HG03469 (cell line): ENCODE data around the gene NT5DC4.

ENCODE experiments used
- ATAC-seq: cut with Tn5 transposase; IDR thresholded peaks from one replicate; pipeline ENCODE4 v1.9.1; 2021; ENCODE audit warnings: mild to moderate bottlenecking, moderate library complexity, moderate number of reproducible peaks; ENCODE audit not compliant: unreplicated experiment

The NT5DC4 gene

GRCh38 chr2:112751451-112752197, 30.8 kb downstream of the NT5DC4 start:
- no peak for ATAC-seq

GRCh38 chr2:112752667-112753066, 31.8 kb downstream of the NT5DC4 start:
- no peak for ATAC-seq

- no peak for ATAC-seq
Measured at GRCh38 chr2:112754564-112754963, 33.7 kb downstream of the NT5DC4 start.

DNA sequence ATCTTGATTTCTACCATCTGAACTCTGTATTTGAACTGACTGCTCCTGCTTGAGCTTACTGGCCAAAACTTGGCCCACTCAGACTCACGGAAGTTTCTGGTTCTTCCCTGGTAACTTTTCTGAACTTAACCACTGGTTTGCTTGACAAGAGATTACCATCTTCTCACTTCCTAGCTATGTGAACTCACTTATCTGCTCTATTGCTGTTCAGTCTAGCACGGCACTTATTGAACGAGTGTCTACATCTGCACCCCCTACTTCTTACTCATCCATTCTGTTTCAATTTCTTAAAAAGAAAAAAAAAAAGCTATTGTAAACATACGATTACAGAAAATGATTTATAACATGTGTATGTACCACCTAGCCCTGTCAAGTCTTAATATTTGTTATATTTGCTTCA, 34.6 kb downstream of the NT5DC4 start:
- ATAC-seq: no peak

GRCh38 chr2:112756207-112756606, 35.4 kb downstream of the NT5DC4 start:
- no peak for ATAC-seq

DNA sequence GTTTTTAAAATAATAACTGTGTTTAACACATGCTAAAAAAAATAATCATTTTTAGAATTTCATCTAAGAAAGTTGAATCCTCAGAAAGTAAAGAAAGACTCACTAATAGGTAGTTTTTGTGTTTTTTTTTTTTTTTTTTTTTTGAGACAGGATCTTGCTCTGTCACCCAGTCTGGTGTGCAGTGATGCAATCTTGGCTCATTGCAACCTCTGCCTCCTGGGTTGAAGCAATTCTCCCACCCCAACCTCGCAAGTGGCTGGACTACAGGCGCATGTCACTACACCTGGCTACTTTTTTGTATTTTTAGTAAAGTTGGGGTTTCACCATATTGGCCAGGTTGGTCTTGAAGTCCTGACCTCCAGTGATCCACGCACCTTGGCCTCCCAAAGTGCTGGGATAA, 36.4 kb downstream of the NT5DC4 start:
- ATAC-seq: no peak

- no peak for ATAC-seq
Measured at GRCh38 chr2:112758711-112759110, 37.9 kb downstream of the NT5DC4 start.

DNA sequence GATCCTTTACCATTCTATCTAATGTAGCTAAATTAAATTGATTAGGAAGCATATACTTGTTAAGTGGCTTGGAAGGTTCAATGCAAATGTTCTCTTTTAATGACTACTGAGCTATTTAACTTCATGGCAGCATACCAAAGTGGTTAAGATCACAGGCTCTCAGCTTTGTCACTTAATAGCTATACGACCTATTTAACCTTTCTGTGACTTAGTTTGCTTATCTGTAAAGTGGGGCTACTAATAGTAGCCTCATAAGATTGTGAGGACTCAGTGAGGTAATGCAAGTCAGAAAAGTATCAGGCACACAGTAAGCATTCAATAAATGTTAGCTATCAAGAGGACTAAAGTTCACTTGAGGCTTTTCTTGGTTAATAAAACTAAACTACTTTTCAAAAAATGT, 39.3 kb downstream of the NT5DC4 start:
- no peak for ATAC-seq

- no peak for ATAC-seq
Measured at GRCh38 chr2:112762276-112762675, 41.5 kb downstream of the NT5DC4 start.

DNA sequence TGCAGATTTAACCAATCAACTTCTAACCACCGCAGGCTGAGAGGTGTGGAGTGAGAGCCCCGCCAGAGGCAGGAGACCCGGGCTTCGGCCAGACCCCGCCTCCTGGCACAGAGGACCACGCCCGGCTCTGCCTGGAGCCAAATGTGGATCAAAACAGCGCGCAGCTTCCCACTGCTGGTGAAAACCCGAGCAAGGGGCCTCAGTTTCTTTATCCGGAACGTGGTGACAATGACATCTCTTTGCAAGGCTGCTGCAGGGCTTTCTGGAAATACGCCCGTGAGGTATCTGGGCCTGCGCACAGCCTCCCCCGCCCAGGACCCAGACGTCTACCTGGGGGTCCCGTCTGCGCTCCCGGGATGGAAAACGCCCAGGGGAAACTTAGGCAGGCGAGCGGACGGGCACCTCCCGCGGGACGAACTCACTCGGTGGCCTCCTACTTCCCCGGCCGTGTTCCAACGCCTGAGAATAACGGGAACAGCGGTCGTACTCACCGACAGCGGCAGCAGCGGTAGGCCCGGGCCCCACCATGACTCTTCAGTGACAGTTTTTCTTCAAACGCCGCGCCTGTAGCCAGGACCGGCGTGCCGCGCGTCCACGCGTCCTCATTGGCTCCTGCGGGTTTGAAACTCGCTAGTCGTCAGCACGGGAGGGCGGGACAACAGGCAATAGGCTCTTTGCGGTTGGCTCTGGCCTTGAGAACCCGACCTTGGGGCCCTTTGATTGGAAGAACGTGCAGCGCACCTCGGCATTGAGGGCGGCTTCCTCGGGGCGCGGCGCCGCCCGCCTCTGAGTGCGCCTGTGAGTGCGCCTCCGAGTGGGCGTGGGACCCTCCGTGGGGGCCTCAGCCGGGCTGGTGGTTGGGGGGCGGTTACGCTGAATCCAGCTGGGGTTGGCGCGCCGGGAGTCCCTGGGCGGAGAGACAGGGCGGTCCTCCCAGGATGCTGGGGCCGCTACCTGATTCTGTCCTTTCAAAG, 43.5 kb downstream of the NT5DC4 start, which contains the start of gene CKAP2L:
Gene CKAP2L (minus strand): TSS at position 539 of the 974 bp plus-strand sequence. CDS start 11 bp downstream, at position 528.
- peak; percentile 94 for ATAC-seq

GRCh38 chr2:112765251-112765650, 44.4 kb downstream of the NT5DC4 start:
- ATAC-seq: no peak

DNA sequence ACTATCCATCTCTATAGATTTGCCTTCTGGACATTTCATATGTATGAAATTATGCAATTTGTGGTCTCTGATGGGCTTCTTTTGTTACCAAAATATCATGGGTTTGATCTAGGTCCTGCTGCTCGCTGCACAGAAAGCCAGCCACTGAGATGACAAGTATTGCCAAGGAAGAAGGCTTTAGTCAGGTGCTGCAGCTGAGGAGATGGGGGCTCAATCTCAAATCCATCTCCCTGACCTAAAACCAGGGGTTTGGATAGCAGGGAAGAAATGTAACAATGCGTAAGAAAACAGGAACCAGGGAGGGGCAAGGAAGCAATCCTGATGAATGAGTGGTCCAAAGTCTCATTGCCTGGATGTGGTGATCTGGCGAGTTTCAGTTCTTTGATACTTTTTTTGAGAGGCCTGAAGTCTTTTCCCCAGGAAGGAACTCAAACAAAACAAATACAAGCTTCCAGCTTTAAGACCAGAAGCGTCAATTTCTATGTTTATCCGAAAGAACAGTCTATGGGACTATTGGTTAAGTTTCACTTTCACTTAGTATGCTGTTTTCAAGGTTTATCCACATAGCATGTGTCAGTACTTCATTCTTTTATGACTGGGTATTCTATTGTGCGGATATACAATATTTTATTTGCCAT, 47.0 kb downstream of the NT5DC4 start:
- ATAC-seq: no peak

GRCh38 chr2:112768432-112768831, 47.6 kb downstream of the NT5DC4 start:
- ATAC-seq: no peak

DNA sequence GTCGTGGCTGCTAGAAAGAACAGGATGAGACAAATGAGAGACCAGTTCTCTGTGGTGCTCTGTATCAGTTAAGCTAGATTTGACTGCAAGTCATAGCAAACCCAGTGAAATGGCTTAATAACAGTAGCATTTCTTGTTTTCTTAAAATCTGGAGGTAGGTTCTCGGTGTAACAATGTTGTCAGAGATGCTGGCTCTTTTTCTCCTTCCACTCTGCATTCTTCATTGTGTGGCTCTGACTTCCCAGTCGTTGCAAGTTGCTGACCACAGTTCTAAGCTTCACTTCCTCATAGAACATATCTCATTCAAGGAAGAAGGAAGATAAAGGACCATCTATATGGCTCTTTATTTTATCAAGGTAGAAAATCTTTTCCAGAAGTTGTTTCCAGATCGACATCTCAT, 51.5 kb downstream of the NT5DC4 start:
- no peak for ATAC-seq

GRCh38 chr2:112772911-112773475, 52.2 kb downstream of the NT5DC4 start:
- ATAC-seq: no peak

GRCh38 chr2:112773556-112773955, 52.7 kb downstream of the NT5DC4 start:
- ATAC-seq: no peak

GRCh38 chr2:112774536-112775285, 53.9 kb downstream of the NT5DC4 start:
- no peak for ATAC-seq

DNA sequence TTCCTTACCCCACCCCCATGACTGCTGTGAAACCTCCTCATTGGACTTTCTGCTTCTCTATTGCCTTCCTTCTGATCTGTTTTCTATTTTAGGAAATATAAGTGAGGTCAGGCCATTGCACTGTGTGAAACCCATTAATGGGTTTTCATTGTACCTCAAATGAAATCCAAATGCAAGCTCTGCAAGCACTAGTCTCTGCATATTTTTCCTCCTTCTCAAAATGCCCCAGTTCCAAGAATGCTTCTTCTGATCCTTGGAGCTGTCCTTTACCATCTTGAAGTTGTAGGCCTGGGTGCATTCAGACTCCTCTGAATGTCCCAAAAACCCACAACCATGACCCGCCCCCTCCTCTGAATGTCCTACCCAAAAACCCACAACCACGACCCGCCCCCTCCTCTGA, 55.3 kb downstream of the NT5DC4 start:
- no peak for ATAC-seq

DNA sequence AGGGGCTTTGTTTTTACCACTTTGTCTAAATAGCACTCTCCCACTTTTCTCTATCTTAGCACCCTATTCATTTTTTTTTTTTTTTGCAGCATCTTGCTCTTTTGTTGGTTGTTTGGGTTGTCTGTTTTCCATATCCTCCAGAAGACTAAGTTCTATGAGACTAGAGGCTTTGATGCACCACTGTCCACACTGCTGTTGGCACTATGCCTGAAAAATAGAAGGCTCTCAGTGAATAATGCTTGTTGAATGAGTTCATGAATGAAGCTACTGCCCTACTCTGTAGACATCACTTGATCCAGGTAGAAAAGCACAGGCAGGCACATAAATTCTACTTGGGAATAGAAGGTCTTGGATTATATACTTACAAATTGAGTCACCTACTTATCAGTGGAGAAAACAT, 56.2 kb downstream of the NT5DC4 start:
- no peak for ATAC-seq

DNA sequence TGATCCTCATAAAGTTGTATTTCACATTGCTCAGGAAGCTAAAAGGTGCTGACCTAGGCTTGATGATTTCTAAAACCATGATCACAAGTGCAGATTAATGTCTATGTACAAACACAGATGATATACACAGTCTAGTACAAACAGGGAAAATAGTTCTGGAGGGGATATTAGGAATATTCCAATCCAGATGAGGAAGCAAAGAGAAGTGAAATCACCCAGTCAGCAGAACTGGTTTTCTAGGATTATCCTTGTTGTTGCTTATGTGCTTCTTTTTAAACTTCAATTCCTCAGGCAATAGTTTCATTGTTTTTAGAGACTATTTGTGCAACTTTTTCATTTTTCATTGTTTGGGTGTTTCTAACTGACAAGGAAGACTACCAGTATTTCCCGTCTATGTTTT, 58.8 kb downstream of the NT5DC4 start:
- ATAC-seq: no peak
